Ovary (tissue), 10 donors: Measurements from ENCODE around the gene NOP9. TPM values are rescaled to one million over a fixed set of nuclear protein-coding genes. Genes with fewer than 3 reads are reported as not detected.
A peak's percentile ranks its signal among the peaks of the same experiment; 100 is the strongest.

Experiments used
- DNase-seq, 5 donors: peaks; one replicate each; pipeline ENCODE4 v3.0.0-alpha.2; 2019 to 2020
- H3K27ac ChIP-seq, 2 donors: fragments of 200-600 bp; one replicate each; pipeline versions ENCODE4 v1.5.1 to v1.8.0; 2019 to 2022
- H3K27me3 ChIP-seq: fragments of 200-600 bp; one replicate; pipeline ENCODE4 v1.8.0; 2022
- H3K36me3 ChIP-seq: fragments of 200-600 bp; sonication (generic); one replicate; pipeline ENCODE4 v1.5.1; 2019
- H3K4me1 ChIP-seq: one replicate; pipeline ENCODE4 v1.8.1; 2013; ENCODE audit warnings: mild to moderate bottlenecking, moderate library complexity; ENCODE audit not compliant: insufficient read depth
- H3K4me3 ChIP-seq: fragments of 200-600 bp; sonication (generic); one replicate; pipeline ENCODE4 v1.5.1; 2017
- H3K9me3 ChIP-seq, 2 donors: fragments of 200-600 bp in 1 of 2; sonication (generic) in 1 of 2; one replicate each; pipeline versions ENCODE4 v1.5.1 to v1.8.1; 2013 to 2019; ENCODE audit warnings: mild to moderate bottlenecking in 1 of 2, moderate library complexity in 1 of 2
- CTCF ChIP-seq, 3 donors: fragments of 450-650 bp in 2 of 3; fragments of 200-600 bp in 1 of 3; IDR thresholded peaks; one replicate each; pipeline versions ENCODE4 v1.5.1 to v1.8.0; 2016 to 2022; ENCODE audit warnings: antibody characterized with exemption in 3 of 3, mild to moderate bottlenecking in 1 of 3
- EP300 ChIP-seq: sonication (generic); formaldehyde crosslinking; IDR thresholded peaks from one replicate; pipeline ENCODE4 v1.6.1; 2017; ENCODE audit warnings: antibody characterized with exemption
- POLR2A ChIP-seq: fragments of 450-650 bp; IDR thresholded peaks from one replicate; pipeline ENCODE4 v1.6.1; 2017; ENCODE audit warnings: antibody characterized with exemption, mild to moderate bottlenecking, moderate library complexity
- WGBS, 3 donors: extraction: QIAGEN DNeasy Blood & Tissue Kit in 1 of 3; methylation state at CpG; one replicate each; pipeline versions ENCODE4 v1.1.5 to v1.1.7; 2013 to 2017; 5-methylcytosine and 5-hydroxymethylcytosine counted together
- intact Hi-C, 4 donors: fragments of 100-400 bp; cut with DNase I; formaldehyde crosslinking; loops; one replicate each; pipeline versions ENCODE4 v1.11.0 to v1.15.1; 2022 to 2023
- long read RNA-seq, 3 donors: library from polyadenylated mRNA in 2 of 3; unstranded in 2 of 3; transcript quantifications; one replicate each; pipeline ENCODE4 v2.0.0 and lab custom pipeline, GENCODE V29; 2021 to 2026
- polyA plus RNA-seq, 2 donors: library from polyadenylated mRNA; stranded (reverse); fragments of 200-250 nt in 1 of 2; fragments of 350-450 nt in 1 of 2; fragmentation: Illumina TruSeq in 1 of 2; extraction: RNeasy Lipid Tissue Mini Kit (QIAGEN cat#74804) in 1 of 2; gene quantifications; one replicate each; pipeline ENCODE4 v1.2.3, GENCODE V29; 2013 to 2014
- total RNA-seq, 7 donors: library from RNA; depleted of rRNA in 2 of 7; stranded (reverse); fragments of >200 nt in 2 of 7; fragmentation: NEBNext Ultra II Directional in 3 of 7; extraction: Animal tissue kit (Norgen Biotek cat#: 25700) in 3 of 7; gene quantifications; one replicate each; pipeline versions ENCODE4 v1.1.0 to v1.2.4, GENCODE V29; 2016 to 2023
- donor health status: DM: no; HTN: no; CAD: no; lungs with moderate emphysema.
- donor health status: DM: no; HTN: no; CAD: no.
- donor health status: Bipolar disorder and iron deficiency.
- donor health status: DM: yes; HTN: yes; CAD: no.
- donor health status: DM: no; HTN: no; CAD: no.
- donor health status: DM: yes; HTN: yes; CAD: no.

The NOP9 gene, protein sequence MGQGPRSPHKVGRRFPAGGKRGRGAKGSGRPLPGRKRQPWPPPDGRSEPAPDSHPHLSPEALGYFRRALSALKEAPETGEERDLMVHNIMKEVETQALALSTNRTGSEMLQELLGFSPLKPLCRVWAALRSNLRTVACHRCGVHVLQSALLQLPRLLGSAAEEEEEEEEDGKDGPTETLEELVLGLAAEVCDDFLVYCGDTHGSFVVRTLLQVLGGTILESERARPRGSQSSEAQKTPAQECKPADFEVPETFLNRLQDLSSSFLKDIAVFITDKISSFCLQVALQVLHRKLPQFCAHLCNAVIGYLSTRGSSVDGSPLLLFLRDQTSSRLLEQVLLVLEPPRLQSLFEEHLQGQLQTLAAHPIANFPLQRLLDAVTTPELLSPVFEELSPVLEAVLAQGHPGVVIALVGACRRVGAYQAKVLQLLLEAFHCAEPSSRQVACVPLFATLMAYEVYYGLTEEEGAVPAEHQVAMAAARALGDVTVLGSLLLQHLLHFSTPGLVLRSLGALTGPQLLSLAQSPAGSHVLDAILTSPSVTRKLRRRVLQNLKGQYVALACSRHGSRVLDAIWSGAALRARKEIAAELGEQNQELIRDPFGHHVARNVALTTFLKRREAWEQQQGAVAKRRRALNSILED
- 10 to 100 TPM; 12.0 to 28.6 (median 22.5) TPM for total RNA-seq
- 10 to 100 TPM in 1 of 2 donors, 1 to 10 TPM in 1; 9.2 to 22.1 TPM for polyA plus RNA-seq
- long read RNA-seq, donor 1, partial matches to known transcripts = 0 of 29 reads
- long read RNA-seq, donor 1, other reads (novel, unspliced or antisense) = 29 of 29 reads
- long read RNA-seq, donor 2, full-length matches to known transcripts = 2 of 2 reads
- long read RNA-seq, donor 2, partial matches to known transcripts = 0 of 2 reads
- long read RNA-seq, donor 2, other reads (novel, unspliced or antisense) = 0 of 2 reads
- long read RNA-seq, donor 3, full-length matches to known transcripts = 1 of 1 reads
- long read RNA-seq, donor 3, partial matches to known transcripts = 0 of 1 reads
- long read RNA-seq, donor 3, other reads (novel, unspliced or antisense) = 0 of 1 reads

DNA sequence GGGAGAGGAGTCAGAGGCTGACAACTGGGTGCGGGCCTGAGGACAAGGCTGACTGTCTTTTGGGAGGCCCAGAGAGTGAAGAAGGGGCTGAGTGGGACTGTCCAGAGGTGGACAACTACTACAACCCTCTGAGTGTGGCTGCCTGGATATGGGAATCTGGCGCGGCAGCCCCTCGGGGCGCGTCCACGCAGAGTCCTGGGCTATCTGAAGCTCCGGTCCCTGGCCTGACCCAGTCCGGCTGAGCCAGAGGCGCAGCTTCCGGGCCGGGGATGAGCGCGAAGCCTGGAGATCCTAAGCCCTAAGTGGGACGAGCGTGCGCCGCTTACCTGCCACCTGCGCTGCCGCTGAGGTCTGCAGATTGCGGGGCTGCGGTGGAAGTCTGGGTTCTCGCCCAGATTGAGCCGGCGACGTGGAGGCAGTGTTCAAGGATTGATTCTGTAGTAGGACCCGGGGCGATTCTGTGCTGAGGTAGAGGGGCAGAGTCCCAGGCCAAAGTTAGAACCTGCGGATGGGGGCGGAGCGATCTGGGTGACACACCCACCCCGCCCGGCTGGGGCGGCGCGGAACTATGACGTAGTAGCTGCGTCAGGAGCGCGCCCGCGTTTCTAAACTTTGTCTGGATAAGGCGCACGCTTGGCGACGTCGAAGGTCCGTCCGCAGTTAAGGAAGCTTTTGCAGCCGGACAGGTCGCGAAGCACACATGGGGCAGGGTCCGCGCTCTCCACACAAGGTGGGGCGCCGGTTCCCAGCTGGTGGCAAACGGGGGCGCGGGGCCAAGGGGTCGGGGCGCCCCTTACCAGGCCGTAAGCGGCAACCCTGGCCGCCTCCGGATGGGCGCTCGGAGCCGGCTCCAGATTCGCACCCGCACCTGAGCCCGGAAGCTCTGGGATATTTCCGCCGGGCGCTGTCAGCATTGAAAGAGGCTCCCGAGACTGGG is at the start of gene NOP9, which contains the start of gene DHRS1:
TSS of gene NOP9 (plus strand) at position 596 of the 937 bp plus-strand sequence. CDS start at position 701, 105 bp downstream.
TSS of gene DHRS1 (minus strand) at position 526 of the 937 bp plus-strand sequence. CDS start 674 bp downstream, outside the sequence.
- Histone ChIP-seq H3K4me3 (peak within 1 kb of the TSS; percentile 93), H3K9me3 (no peaks in the 10 kb centered on the region), H3K36me3 (no peaks in the 10 kb centered on the region), H3K4me1 (peaks cover 6% of the 10 kb centered on the region), H3K27me3 (no peaks in the 10 kb centered on the region), H3K27ac (peak within 1 kb of the TSS; percentile 33 to 65)
- peak; percentile 87 to 96 (median 93) for DNase-seq
- intact Hi-C loops = loop anchor here in 1 of 4 donors (5.0 kb wide), 1 partner anchor 57 kb away; the partner anchor contains the start of gene TINF2
- 1% methylated on average over 51 to 75 of the region's 75 CpGs for WGBS, 3 donors
- TF ChIP-seq POLR2A (peak; percentile 76), EP300 (no peak)

DNA sequence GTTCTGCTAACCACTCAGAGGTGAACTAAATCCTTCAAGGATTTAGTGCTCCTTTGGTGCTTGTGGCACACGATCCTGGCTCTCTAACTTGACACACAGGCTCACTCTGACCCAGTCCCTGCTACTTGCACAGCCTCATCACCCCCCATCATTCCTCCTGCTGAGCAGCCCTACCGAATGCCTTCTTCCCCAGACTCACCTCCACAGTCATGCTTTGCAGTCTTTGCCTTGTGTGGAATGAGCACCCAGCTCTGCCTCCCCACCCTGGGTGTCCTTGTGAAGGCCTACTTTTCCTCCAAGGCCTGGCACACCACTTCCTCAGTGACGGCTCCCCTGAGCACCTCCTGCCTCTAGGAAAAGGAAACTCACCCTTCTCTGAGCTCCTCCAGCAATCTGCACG is 49.3 kb upstream of the NOP9 start:
- H3K9me3 ChIP-seq = no peaks in the 10 kb centered on the region
- no peak overlapping the region for H3K27ac ChIP-seq
- TF ChIP-seq EP300 (no peak), CTCF (IDR thresholded peaks at IDR 0.05) (no peak), POLR2A (no peak)
- intact Hi-C loops = no loop called here
- WGBS, 3 donors = 55 to 64% (median 59%) methylated on average over 4 of the region's 4 CpGs
- peak in 1 of 5 donors; percentile 14 for DNase-seq
- H3K4me3 ChIP-seq = no peak overlapping the region
- no peaks in the 10 kb centered on the region for H3K27me3 ChIP-seq
- H3K4me1 ChIP-seq = no peaks in the 10 kb centered on the region
- H3K36me3 ChIP-seq = no peaks in the 10 kb centered on the region

GRCh38 chr14:24251880-24252288 is 47.8 kb upstream of the NOP9 start:
- Histone ChIP-seq H3K27me3 (no peaks in the 10 kb centered on the region), H3K27ac (no peak overlapping the region), H3K36me3 (no peaks in the 10 kb centered on the region), H3K9me3 (no peaks in the 10 kb centered on the region), H3K4me3 (no peak overlapping the region), H3K4me1 (no peaks in the 10 kb centered on the region)
- 86 to 100% (median 91%) methylated on average over 1 of the region's 1 CpG for WGBS, 3 donors
- DNase-seq = peak in 1 of 5 donors; percentile 6
- intact Hi-C loops = no loop called here
- no peak for TF ChIP-seq POLR2A
- no peak for TF ChIP-seq EP300
- no peak for TF ChIP-seq CTCF (IDR thresholded peaks at IDR 0.05)

DNA sequence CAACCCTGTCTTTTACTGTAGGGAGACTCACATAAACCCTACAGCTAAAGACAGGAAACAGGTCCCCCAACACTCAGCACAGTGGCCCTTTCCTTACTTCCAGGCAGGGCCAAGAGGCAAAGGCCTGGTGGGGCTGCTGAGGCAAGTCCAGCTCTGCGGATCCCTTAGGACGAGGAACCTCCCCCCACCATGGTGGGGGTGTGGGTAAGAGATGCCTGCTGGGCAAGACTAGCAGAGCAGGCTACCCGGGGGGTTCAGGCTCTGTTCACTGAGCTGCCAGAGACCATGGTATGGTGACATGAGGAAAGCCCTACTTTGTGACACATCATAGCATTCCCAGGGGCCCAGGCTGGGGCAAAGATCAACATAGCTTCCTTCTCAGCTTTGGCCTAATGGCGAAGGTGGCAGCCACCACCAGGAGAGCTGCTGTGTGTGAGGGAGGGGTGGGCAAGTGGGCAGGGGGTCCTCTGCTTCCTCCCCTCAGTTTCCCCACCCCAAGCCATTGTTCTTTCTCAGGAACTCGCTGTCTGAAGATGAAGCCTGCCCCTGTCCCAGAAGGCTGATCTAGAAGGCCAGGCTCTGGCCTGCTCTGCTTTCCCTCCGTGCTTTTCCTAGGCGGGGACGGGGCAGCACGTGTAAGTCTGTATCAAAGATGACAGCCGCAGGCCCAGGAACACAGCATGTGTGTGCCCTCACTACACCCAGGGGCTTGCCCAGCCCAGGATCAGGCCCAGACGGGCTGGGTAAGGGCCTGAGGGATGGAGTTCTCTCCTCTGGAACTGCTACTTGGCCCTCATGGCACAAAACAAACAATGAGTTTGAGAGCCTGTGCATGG is 47.1 kb upstream of the NOP9 start:
- peak in 1 of 5 donors; percentile 22 for DNase-seq
- Histone ChIP-seq H3K27me3 (no peaks in the 10 kb centered on the region), H3K4me3 (no peak overlapping the region), H3K36me3 (no peaks in the 10 kb centered on the region), H3K9me3 (no peaks in the 10 kb centered on the region), H3K27ac (no peak overlapping the region), H3K4me1 (no peaks in the 10 kb centered on the region)
- 79 to 85% (median 80%) methylated on average over 11 of the region's 11 CpGs for WGBS, 3 donors
- TF ChIP-seq EP300 (no peak), CTCF (IDR thresholded peaks at IDR 0.05) (no peak), POLR2A (no peak)
- intact Hi-C loops = no loop called here
